Effector memory CD4-positive, alpha-beta T cell (primary cell): Measurements from ENCODE around the gene CCDC97.

ENCODE experiments used
- DNase-seq, 3 donors: peaks; one replicate each; pipeline ENCODE4 v3.0.0-alpha.2; 2020
- H3K27ac ChIP-seq: 2 replicates; pipeline ENCODE4 v1.7.0; 2013; ENCODE audit warnings: mild to moderate bottlenecking, low read length, moderate library complexity; ENCODE audit not compliant: insufficient read depth, poor library complexity, severe bottlenecking
- H3K27me3 ChIP-seq: replicated peaks from 2 replicates; pipeline ENCODE4 v1.7.0; 2013; ENCODE audit warnings: mild to moderate bottlenecking, low read length; ENCODE audit not compliant: insufficient read depth, control insufficient read depth, poor library complexity, severe bottlenecking
- H3K36me3 ChIP-seq: 2 replicates; pipeline ENCODE4 v1.7.0; 2013; ENCODE audit warnings: mild to moderate bottlenecking, low read length, moderate library complexity; ENCODE audit not compliant: control insufficient read depth, insufficient read depth
- H3K4me1 ChIP-seq: 2 replicates; pipeline ENCODE4 v1.7.0; 2013; ENCODE audit warnings: low read length, mild to moderate bottlenecking; ENCODE audit not compliant: control insufficient read depth, insufficient read depth, poor library complexity, severe bottlenecking
- H3K4me3 ChIP-seq: 2 replicates; pipeline ENCODE4 v1.7.0; 2013; ENCODE audit warnings: low read length, low read depth, mild to moderate bottlenecking; ENCODE audit not compliant: insufficient read depth, poor library complexity, severe bottlenecking
- H3K9me3 ChIP-seq: 2 replicates; pipeline ENCODE4 v1.7.0; 2013; ENCODE audit warnings: mild to moderate bottlenecking, low read length, moderate library complexity; ENCODE audit not compliant: control insufficient read depth

Gene CCDC97

GRCh38 chr19:41307090-41307875 lies 2.7 kb upstream of the CCDC97 start:
- Histone ChIP-seq H3K4me1 (peaks cover 76% of the 10 kb centered on the region), H3K4me3 (peak overlapping the region; percentile 47), H3K36me3 (peaks cover 29% of the 10 kb centered on the region), H3K27me3 (no peaks in the 10 kb centered on the region), H3K27ac (peak overlapping the region; percentile 94), H3K9me3 (no peaks in the 10 kb centered on the region)
- no peak for DNase-seq

GRCh38 chr19:41307954-41308449 lies 2.0 kb upstream of the CCDC97 start:
- no peak for DNase-seq
- peak overlapping the region; percentile 47 for H3K4me3 ChIP-seq
- peaks cover 36% of the 10 kb centered on the region for H3K36me3 ChIP-seq
- H3K27ac ChIP-seq: peak overlapping the region; percentile 94
- peaks cover 69% of the 10 kb centered on the region for H3K4me1 ChIP-seq
- H3K9me3 ChIP-seq: no peaks in the 10 kb centered on the region
- H3K27me3 ChIP-seq: no peaks in the 10 kb centered on the region

GRCh38 chr19:41308450-41309179 lies 1.4 kb upstream of the CCDC97 start:
- Histone ChIP-seq H3K4me1 (peaks cover 62% of the 10 kb centered on the region), H3K9me3 (no peaks in the 10 kb centered on the region), H3K4me3 (peak overlapping the region; percentile 67), H3K36me3 (peaks cover 39% of the 10 kb centered on the region), H3K27me3 (no peaks in the 10 kb centered on the region), H3K27ac (peak overlapping the region; percentile 94)
- peak; percentile 85 to 92 (median 90) for DNase-seq

- peaks cover 36% of the 10 kb centered on the region for H3K36me3 ChIP-seq
Observed at GRCh38 chr19:41309180-41310032, 566 bp upstream of the CCDC97 start.

GRCh38 chr19:41311072-41311471 lies 1.1 kb downstream of the CCDC97 start:
- Histone ChIP-seq H3K9me3 (no peaks in the 10 kb centered on the region), H3K27me3 (no peaks in the 10 kb centered on the region), H3K4me3 (peak overlapping the region; percentile 67), H3K36me3 (peaks cover 29% of the 10 kb centered on the region), H3K27ac (peak overlapping the region; percentile 94), H3K4me1 (peaks cover 38% of the 10 kb centered on the region)
- no peak for DNase-seq

More at GRCh38 chr19:41309180-41310032, 566 bp upstream of the CCDC97 start:
- Histone ChIP-seq H3K9me3 (no peaks in the 10 kb centered on the region), H3K27ac (peak overlapping the region; percentile 94), H3K4me3 (peak overlapping the region; percentile 67), H3K4me1 (peaks cover 55% of the 10 kb centered on the region), H3K27me3 (no peaks in the 10 kb centered on the region)
- DNase-seq: no peak

GRCh38 chr19:41311613-41312012 lies 1.6 kb downstream of the CCDC97 start:
- no peak for DNase-seq
- H3K4me3 ChIP-seq: no peak overlapping the region
- H3K4me1 ChIP-seq: peaks cover 32% of the 10 kb centered on the region
- peaks cover 30% of the 10 kb centered on the region for H3K36me3 ChIP-seq
- H3K27ac ChIP-seq: no peak overlapping the region
- H3K9me3 ChIP-seq: no peaks in the 10 kb centered on the region
- no peaks in the 10 kb centered on the region for H3K27me3 ChIP-seq

GRCh38 chr19:41316306-41316920 lies 6.4 kb downstream of the CCDC97 start:
- Histone ChIP-seq H3K27ac (no peak overlapping the region), H3K9me3 (no peaks in the 10 kb centered on the region), H3K36me3 (peaks cover 75% of the 10 kb centered on the region), H3K4me1 (no peaks in the 10 kb centered on the region), H3K27me3 (no peaks in the 10 kb centered on the region), H3K4me3 (no peak overlapping the region)
- no peak for DNase-seq

- H3K27ac ChIP-seq: no peak overlapping the region
- no peaks in the 10 kb centered on the region for H3K4me1 ChIP-seq
Observed at GRCh38 chr19:41318696-41319499, 8.9 kb downstream of the CCDC97 start.

More at GRCh38 chr19:41318696-41319499, 8.9 kb downstream of the CCDC97 start:
- H3K9me3 ChIP-seq: no peaks in the 10 kb centered on the region
- H3K36me3 ChIP-seq: peaks cover 64% of the 10 kb centered on the region
- H3K4me3 ChIP-seq: no peak overlapping the region
- H3K27me3 ChIP-seq: no peaks in the 10 kb centered on the region
- DNase-seq: no peak
